ENCODE results near the gene FANCM.
"Not testable (repeated sequence)": the region's sequence is repeated elsewhere in the genome, so short reads cannot be mapped to it uniquely, and the experiment has no call there.

Gene FANCM

DNA sequence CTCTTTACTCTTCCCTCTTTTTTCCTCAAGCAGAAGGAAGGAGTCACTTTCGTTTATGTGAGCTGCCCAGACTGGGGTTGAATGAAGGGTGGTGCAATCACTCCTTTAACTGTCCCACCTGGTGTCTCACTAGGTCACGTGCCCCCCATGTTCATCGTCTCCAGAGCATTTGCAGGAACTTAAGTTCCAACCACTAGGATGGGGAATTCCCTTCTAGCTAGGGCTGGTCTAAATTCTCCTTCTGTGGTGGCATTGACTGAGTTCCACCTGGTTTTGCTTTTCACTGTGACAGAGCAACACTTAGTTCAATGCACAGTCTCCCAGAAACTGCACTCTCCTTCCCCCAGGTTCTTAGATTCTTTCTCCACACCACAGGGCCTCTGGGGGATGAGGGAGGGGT is 9.5 kb downstream of the FANCM start:
- DNase-seq = no peak

DNA sequence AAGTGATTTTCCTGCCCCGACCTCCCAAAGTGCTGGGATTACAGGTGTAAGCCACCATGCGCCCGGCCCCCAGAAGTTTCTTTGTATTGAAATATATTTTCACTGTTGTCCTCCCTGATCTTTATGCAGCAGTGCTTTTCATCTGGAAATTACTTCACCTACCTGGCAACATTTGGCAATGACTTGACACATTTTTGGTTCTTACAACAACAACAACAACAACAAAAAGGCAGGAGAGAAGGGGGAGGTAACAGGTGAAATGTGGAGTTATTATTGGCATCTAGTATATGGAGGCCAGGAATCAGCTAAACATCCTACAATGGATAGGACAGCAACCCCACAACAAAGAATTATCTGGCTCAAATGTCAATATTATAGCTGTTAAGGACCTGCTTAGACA is 13.9 kb downstream of the FANCM start:
- no peak for DNase-seq

DNA sequence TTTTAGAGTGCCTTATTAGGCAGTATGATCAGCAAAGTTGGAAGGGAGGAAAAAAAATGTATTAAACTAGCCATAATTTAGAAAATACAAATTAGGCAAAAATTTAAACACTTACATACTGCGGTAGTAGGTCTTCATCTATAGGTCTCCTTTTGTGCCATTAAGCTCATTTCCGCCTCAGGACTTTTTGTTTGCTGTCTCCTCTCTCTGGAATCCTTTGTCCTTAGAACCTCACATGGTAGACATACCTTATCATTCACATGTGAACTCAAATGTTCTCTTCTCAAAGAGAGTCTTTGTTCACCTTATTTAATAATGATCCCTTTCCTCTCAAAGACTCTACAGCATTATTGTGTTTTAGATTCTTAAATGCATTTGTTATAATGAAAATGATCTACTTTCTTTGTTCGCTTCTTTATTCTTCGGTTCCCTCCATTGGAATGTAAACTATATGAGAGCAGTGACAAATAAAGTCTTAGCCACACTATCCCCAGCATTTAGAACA is 14.7 kb downstream of the FANCM start:
- DNase-seq = no peak

DNA sequence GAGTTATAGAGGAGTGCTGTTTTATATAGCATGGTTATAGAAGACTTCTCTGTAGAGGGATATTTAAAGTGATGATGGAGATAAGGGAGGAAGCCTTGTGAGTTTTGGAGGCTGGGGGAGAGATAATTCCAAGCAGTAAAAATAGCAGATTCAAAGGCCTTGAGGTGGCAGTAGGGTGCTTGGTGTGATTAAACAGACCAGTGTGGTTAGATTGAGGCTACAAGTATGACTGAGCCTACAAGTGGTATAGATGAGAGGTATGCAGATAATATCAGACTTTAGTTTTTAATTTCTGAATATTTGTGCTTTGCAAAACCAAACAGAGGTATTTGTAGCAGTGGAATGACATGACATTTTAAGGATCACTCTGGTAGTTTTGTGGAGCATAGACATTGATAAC is 20.3 kb downstream of the FANCM start:
- DNase-seq = no peak

DNA sequence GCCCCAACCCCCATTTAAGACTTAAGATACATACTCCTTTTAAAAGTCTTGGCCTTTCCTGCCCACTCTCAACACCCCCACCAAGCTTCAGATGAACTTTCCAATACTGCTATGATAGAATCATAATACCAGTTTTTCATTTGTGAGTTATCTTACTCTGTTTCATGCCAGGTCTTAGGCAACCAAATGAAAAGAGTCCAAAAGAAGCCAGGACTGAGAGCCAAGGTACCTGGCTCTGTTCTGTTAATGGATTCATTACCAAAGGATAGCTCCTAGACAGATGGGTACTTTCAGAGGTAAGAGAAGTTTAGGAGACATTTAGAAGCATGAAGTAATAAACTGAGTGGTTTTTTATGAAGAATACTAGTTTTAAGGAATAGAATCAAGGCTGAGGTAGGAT is 34.2 kb downstream of the FANCM start:
- no peak for DNase-seq

DNA sequence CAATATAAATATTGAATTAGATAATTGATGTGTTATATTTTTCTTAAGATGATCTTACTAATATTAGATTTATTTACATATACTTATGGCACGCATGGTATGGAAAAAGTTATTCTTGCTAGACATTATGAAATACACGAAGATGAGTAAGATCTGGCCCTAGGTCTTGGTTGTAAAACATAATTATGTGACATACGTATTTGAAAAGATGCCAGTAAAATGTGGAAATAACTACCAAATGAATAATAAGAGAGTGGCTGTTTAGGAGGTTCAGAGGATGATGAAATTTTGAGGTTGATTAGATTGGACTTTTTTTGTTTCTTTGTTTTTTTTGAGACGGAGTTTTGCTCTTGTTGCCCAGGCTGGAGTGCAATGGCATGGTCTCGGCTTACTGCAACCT is 41.3 kb downstream of the FANCM start:
- no peak for DNase-seq

DNA sequence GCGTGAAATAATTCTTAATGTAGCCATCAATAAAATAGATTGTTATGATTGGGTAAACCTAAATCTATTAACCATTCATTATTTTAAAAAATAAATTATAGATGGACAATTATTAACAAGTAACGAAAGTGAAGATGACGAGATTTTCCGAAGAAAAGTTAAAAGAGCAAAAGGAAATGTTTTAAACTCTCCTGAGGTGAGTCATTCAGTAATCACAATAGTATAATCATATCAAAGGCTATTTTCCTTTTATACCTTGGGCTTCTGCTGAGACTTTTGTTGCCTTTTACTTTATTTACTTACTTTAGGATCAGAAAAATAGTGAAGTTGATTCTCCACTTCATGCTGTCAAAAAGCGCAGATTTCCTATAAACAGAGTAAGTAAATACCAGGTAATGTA is 45.6 kb downstream of the FANCM start:
- no peak for DNase-seq

DNA sequence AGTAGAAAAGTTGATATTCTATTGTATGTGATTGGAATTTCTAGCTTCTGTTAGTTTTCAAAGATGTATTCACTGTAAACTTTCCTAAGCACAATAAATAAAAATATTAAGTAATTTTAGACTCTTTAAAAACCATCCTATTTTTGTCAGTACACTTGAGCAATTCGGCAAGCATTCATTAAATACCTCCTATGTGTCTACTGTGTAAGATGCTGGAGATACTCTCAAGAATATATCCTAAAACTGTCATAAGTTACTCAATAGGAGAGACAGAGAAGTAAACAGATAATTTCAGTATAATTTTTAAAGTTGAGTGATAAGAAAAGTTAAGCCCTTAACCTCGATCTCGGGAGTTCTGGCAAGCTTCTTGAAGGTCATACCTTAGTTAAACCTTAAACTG is 46.1 kb downstream of the FANCM start:
- no peak for DNase-seq

DNA sequence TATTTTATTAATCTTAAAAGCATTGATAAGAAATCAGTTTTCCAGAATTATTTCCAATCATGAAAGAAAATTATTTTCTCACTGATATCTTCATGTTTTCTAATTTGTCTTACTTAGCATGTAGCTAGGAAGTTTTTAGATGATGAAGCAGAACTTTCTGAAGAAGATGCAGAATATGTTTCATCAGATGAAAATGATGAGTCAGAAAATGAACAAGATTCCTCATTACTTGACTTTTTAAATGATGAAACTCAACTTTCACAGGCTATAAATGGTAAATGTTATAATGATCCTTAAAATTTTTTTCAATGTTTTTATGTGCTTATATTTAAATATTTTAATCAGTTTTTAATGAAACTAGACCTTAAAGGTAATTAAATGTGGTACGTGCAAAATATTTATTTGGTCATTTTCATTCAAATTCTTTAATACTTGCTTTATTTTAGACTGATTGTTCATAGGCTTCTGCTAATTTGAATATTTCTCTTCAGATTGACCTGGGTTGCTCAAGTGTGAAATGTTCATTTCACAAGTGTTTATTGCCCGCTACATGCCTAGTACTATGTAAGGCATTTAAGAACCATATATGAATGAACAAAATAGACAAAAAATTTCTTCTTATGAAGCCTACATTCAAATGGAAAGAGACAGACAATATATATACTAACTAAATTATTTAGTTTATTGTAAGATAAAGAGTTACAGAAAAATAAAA is 49.5 kb downstream of the FANCM start:
- no peak for DNase-seq

DNA sequence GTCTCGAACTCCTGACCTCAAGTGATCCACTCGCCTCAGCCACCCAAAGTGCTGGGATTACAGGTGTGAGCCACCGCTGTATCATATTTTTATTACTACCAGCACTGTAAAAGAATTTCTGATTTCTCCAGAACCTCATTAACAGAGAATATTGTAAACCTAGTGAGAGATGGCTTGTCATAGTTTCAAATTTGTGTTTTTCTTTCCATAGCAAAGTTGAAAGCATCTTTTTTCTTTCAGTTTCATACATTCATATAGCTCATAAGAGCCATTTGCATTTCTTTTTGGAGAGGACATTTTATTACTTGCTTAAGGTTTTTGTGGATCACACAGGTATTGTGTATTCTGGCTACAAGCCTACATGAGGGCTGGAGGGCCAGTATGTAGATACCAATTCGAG is 59.2 kb downstream of the FANCM start:
- DNase-seq = no peak

DNA sequence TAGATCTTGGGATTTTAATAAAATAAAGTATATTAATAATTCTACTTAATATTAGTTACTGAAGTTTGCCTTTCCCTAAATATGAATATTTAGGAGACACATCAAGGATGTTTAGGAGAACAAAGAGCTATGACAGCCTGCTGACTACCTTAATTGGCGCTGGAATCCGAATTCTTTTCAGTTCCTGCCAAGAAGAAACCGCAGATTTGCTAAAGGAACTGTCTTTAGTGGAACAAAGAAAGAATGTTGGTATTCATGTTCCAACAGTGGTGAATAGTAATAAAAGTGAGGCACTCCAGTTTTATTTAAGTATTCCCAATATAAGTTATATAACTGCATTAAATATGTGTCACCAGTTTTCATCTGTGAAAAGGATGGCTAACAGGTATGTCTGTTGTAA is 62.8 kb downstream of the FANCM start:
- DNase-seq = no peak

DNA sequence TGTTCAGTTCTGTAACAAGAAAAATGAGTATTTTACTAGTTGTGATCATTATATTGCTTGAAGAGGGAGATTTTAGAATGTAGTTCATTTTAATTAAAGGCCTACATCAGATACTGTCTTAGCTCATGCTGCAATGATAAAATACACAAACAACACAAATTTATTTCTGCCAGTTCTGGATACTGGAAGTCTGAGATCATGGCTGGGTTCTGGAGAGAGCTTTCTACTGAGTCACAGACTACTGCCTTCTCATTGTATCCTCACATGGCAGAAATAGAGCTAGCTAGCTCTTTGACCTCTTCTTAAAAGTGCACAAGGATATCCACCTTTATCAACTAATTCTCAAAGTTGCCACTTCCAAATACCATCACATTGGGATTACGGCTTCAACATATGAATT is 63.5 kb downstream of the FANCM start:
- DNase-seq = no peak

DNA sequence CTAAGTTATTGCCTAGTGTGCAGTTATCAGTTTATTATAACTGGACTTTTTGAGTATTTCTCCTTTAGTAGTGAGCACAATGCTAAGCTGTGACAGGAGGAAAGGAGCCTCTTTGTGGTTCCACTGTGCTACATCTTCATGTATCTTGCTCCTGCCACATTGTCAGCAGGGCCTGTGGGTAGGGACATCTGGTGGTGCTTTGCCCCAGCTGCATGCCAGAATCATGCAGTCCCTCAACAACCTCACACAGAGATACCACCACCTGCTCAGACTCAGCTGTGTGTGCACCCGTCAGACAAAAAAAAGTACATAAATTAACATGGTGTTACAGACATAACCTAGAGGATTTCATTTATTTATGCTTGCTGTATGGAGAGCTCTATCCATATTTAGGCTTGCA is 66.2 kb downstream of the FANCM start:
- DNase-seq = no peak

DNA sequence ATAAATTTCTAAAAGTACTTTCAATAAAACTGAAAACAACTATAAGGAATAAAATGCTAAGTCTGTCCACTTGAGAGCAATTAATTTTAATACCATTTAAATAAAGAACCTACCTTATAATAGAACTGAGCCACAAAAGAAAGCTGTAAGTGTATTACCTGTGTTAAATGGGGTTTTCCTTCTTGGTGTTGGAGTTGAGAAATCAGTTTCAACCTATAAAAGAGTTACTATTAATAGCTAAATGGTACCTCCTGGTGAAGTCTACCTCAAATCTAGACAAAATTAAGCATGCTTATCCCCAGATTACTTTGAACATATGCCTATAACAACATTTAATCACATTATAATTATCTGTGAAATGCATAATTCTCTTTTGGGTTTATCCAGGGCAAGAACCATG is 68.5 kb downstream of the FANCM start:
- no peak for DNase-seq

DNA sequence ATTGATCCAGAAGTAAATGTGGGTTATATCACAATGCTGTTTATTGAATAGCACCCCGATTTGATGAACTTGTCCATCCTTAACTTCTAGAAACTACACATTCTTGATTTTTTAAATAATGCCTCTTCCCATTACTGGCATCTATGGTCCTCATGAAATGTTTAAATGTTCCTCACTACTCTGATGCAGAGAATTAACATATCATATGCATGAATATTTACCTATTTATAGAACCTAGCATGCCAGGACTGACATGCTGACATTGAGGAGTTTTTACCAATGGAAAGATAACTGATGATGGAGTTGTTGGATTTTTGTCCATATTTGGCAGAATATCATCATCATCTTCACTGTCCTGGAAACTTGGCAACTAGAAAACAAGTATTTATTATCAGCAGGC is 74.4 kb downstream of the FANCM start:
- no peak for DNase-seq

DNA sequence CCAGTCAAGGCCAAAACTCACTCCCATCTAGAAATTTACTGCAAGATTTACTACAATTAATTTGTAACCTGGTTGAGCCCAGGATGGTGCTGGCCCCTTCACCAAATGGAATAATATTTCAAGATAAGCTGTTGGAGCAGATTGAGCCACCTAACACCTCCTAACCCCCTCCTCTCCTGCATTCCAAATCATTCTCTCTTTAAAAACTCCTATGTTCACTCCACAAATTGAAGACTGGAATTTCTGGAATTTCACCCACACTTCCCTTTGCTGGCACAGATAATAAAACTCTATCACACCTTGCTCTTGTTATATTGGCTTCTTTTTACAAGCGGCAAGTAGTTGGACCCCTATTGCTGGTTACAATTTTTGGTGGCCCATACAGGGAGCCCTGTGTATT is 75.6 kb downstream of the FANCM start:
- DNase-seq = no peak

DNA sequence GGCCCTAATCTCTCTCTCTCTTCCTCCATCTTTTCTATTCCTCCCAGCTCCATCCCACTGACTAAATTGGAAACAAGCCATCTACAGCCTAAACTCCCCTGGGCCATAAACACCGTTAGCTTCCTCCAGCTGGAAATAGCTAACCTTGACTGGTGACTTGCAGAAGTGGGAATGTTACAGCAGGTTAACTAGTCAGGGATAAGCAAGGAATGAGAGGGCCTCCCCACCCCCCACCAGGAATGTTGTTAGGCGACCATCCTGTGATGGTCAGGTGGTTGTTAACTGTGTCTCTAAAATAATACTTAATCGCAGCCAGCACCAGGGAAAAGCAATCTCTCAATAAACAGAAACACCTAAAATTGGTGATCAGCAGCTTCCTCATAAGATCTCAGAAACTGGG is 76.5 kb downstream of the FANCM start:
- DNase-seq = no peak

DNA sequence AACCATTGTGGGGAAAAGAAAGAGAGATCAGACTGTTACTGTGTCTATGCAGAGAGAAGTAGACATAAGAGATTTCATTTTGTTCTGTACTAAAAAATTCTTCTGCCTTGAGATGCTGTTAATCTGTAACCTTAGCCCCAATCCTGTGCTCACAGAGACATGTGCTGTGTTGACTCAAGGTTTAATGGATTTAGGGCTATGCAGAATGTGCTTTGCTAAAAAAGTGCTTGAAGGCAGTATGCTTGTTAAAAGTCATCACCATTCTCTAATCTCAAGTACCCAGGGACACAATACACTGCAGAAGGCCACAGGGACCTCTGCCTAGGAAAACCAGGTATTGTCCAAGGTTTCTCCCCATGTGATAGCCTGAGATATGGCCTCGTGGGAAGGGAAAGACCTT is 78.0 kb downstream of the FANCM start:
- DNase-seq = not testable (repeated sequence)

DNA sequence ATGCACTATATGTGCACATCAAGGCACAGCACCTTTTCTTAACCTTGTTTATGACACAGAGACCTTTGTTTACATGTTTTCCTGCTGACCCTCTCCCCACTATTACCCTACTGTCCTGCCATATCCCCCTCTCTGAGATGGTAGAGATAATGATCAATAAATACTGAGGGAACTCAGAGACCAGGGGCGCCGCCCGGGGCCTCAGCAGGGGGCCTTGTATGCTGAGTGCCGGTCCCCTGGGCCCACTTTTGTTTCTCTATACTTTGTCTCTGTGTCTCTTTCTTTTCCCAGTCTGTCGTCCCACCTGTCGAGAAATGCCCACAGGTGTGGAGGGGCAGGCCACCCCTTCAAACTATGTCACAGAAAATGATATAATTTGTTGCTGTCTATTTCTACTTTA is 78.6 kb downstream of the FANCM start:
- DNase-seq = not testable (repeated sequence)

DNA sequence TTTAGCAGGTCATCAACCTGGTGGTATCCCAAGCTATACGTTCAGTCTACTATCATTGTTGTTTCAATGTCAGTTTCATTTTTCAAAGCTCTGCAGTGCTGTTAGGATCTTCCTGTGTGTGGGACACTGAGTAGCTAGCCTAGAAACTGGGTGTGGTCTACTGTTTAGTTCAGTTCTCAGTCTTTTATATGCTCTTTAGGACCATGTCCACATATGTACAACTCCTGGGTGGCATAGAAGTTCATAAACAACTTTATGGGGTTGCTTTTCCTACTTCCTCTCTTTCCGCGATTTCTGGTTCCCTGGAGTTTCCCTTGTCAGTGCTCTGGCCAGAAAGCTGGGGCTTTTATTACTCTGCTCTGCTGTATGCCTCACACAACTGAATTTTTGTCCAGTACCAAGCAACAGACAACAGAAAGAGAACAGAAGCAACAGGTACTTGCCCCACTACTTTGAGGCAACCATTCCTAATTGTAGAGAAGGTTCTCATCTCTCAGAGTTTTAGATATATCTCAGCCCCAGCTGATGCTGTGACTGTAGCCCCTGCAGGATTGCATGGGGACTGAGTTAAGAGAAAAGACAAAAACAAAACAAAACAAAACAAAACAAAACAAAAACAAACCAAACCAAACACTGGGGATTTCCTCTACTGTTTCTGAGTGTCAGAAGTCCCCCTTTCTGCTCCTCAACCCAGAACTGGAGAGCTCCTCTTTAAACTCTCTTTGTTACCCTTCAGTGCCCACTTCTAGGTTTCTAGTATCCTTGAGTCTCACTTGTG is 86.9 kb downstream of the FANCM start:
- no peak for DNase-seq

DNA sequence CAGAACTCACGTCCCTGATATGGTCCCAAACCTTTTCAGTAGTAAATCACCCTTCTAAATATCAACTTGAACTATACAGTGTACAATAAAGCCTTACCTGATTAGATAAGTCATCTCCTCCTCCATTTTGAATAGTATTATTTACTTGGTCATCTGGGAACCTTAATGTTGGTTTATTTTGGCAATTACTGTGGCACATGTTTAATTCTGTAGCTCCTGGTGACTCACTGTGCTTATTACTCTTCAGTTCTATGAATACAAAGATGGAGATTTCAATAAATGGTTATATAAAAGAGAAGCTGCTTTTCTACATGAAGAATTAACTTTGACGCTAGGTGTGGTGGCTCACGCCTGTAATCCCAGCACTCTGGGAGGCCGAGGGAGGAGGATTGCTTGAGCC is 91.8 kb downstream of the FANCM start:
- DNase-seq = no peak

DNA sequence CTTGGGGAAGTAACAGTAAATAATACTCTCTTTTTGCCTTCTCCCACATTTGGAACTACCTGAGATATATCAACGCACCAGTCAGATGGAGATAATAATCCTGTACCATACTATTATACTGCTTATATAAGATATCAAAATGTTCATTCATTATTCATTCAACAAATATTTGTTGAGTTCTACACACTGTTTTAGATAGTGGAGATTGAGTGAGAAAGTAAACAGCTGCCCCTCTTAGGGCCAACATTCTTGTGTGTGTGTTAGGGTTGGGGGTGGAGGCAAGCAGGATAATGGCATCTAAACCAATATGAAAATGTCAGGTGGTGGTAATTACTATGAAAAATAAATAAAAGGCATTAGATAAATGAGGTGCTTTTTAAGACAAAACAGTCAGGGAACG is 103.3 kb downstream of the FANCM start:
- DNase-seq = no peak

DNA sequence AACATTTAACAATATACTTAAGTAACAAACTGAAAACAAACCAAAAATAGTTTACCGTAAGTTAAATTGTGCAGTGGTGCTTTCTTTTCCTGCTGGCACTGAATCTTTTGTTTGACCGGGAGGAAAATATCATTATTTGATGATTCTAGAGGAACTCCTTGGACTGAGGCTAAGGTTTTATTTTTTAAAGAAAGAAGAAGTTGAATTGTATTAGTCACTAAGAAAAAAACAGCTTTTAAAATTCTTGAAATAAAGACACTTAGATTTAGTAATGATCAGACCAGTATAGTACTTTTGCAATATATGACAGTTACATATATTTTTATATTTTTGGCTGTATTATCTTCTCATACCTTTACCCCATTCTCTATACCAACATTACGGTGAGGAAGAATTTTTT is 107.0 kb downstream of the FANCM start:
- no peak for DNase-seq

DNA sequence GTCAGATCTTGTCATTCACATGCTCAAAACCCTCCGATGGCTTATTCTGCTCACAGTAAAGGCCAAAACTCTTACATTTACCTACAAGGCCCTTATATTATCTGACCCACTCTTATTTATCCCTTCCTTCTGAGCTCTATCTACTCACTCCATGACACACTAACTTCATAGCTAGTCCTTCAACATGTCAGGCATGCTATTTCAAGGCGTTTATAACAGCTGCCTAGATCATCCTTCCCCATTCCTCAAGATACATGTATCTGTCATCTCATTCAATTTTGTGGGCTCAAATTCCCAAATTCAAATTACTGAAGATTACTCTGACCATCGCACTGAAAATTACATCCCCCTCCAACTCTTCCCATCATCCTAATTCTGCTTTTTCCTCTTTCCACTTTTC is 110.4 kb downstream of the FANCM start:
- no peak for DNase-seq

DNA sequence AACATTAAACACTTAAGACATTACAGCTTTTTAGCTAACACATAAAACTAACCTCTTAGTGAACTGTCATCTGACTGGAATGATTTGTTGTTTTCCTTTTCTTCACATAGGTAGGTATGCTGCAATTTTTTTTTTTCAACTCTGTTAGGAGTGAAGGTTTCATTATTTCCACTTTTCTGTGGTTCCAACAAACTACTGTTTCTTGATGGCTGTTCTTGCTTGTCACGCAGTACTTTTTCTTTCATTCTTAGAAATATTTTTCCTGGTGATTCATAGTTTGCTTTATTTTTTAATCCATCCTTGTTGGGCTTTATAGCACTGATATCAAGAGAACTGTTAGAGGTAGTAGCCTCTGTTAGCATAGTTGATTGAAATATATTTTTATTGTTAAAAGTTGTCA is 111.0 kb downstream of the FANCM start:
- no peak for DNase-seq

Measured in activated naive CD4-positive, alpha-beta T cell (primary cell).